GM12874 (cell line): Measurements from ENCODE around the gene EPHB2.

Experiments used
- CTCF ChIP-seq: IDR thresholded peaks from 2 replicates; pipeline ENCODE4 v1.5.1; 2011; ENCODE audit warnings: low read depth, mild to moderate bottlenecking, control low read depth, low read length, moderate library complexity; ENCODE audit not compliant: insufficient read depth

EPHB2 gene

GRCh38 chr1:22917989-22918388 is 207.3 kb downstream of the EPHB2 start:
- TF ChIP-seq CTCF, result no peak

GRCh38 chr1:22918644-22919043 is 208.0 kb downstream of the EPHB2 start:
- no peak for TF ChIP-seq CTCF

- no peak for TF ChIP-seq CTCF
Measured at GRCh38 chr1:22919341-22920025, 208.8 kb downstream of the EPHB2 start.

GRCh38 chr1:22920026-22920733 is 209.5 kb downstream of the EPHB2 start:
- TF ChIP-seq CTCF, result no peak

- no peak for TF ChIP-seq CTCF
Measured at GRCh38 chr1:22920734-22921451, 210.3 kb downstream of the EPHB2 start.

GRCh38 chr1:22921452-22922126 is 210.9 kb downstream of the EPHB2 start:
- no peak for TF ChIP-seq CTCF

- no peak for TF ChIP-seq CTCF
Measured at GRCh38 chr1:22922640-22923039, 212.0 kb downstream of the EPHB2 start.
